Activated CD4-positive, alpha-beta T cell treated with anti-CD3 and anti-CD28 coated beads, Interleukin-2, amount 50 U/mL, for 48 hours (primary cell): Measurements from ENCODE around the gene HESX1.

Experiments
- DNase-seq, 2 experiments: peaks; one replicate each; pipeline ENCODE4 v3.0.0-alpha.2; 2020

HESX1 gene

DNA sequence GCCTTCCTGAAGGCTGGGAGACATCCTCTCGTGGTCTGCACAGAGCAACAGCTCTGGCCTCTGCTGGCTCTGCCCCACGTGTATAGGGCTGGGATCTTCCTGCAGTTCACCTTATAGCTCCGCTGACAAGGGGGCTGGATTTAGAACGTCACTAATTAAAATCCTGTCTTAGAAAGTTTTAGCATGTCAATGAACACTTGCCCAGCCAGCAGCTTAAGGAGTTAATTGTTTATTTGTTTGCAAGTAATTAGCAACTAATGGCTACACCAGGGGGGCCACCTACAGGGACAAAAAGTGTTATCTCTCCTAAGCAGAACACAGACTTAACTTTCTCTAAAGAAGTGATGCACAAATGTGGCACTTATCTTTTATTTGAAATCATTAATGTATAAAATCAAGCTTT is at the start of gene HESX1:
TSS of gene HESX1 (minus strand) at position 84 of the 403 bp plus-strand sequence. CDS start at position 24, 60 bp downstream.
- no peak for DNase-seq

DNA sequence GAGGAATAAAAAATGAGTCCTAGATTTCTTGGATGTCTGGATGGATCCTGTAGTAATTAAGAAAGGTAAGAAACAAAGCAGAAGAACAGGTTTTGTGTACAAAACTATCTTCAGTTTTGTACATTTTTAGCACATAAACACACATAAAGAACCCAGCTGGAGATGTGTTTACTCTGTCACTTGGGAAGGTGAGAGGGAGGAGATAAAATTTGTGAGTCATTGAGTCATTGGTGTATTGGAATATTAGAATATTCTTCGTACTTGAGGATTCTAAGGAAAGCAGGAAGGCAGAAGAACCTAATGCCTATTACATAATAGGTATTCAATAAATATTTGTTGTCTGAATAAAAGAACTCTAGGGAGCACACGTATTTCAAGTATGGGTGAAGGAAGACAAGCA is 45.2 kb upstream of the HESX1 start:
- DNase-seq: no peak

DNA sequence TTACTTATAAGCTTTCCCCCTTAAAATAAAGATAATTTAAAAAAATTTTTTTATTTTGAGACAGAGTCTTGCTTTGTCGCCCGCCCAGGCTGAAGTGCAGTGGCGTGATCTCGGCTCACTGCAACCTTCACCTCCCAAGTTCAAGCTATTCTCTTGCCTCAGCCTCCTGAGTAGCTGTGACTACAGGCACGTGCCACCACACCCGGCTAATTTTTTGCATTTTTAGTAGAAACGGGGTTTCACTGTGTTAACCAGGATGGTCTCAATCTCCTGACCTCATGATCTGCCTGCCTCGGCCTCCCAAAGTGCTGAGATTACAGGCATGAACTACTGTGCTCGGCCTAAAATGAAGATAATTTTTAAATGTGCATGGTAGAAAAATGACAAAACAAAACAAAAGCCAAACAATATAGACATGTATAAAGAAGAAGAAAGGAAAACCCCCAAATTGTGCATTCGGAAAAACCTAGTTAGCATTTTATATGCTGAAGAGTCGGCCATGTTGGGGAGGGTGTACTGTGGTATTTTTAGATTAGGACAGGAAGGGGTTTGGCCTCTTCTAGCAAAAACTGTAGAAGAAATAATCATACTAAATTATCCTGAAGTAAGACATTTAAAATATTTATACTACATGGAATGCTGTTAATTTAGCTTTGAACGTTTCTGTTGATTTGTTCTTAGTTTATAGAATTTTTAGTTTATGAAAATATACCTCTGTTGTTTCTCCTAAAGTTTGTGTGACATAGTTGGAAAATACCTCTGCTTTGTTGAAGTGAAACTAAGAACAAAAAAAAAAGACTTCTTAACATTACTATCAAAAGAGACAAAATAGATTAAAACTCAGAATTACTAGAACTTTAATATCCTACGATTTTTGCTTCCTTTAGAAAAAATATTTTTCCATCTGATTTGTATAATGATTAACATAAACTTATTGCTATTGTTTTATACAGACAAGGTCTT is 35.1 kb upstream of the HESX1 start:
- no peak for DNase-seq

DNA sequence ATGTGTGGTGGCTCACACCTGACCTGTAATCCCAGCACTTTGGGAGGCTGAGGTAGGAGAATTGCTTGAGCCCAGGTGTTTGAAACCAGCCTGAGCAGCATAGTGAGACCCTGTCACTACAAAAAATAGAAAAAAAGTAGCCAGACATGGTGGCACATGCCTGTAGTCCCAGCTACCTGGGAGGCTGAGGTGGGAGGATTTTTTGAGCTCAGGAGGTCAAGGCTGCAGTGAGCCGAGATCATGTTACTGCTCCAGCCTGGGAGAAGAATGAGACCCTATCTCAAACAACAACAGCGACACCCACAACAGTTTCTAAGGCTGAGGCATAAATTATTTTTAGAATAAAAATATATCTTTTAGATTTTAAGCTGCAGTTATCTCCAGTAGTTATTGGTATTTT is 34.0 kb upstream of the HESX1 start:
- no peak for DNase-seq

DNA sequence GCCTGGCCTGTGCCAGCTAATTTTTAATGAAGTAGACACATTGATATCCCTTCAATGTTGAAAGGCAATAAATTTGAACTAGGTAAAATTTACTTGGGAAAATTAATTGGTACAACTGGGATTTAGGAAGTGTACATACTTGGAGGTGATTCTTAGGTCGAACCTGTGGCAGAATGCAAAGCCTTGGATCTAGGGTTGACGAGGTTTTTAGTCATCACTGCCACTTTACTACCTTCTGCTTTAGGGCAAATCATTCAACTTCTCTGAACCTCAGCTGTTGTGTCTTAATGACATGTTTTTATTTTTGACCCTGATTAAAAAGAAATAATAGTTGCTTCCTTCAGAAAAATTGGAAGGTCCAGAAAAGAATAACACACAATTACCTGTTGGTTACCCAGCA is 30.2 kb upstream of the HESX1 start:
- DNase-seq: no peak

DNA sequence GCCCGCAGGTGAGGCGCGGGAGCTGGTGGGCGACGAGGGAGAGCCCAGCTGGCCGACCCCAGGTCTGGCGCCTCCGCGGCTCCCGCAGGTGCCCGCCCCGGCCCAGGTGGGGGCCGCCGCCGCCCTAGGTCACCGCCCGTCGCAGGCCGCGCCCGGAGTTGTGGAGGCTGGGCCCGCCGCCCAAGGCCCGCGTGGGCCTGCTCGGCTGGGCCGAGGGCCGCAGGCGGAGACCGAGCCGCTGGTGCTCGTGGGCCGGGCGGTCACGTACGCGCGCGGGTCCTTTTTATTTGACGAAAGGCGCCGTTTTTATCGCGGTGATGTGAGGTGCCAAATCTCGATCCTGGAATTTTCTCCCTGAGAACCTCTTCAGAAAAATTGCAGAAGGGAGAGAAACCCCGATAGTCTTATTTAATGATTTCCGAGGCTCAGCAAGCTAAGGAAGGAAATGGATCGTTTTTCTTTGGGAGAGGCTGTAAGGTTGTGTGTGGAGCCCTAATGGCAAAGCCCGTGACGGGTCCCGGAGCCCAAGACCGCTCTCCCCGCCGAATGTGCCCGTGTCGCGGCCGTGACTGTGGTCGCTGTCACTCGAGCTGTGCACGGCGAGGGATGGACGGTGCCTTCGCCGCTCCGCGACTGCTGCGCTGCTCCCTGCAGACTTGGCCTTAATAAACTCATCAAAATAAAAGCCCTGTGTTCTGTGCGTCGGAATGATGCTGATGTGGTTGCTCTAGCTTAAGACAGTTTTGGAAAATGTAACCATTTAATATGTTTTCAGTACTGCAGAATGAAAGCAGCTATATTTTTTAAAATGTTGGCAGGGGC is 28.4 kb upstream of the HESX1 start:
- peak; percentile 41 to 51 for DNase-seq

DNA sequence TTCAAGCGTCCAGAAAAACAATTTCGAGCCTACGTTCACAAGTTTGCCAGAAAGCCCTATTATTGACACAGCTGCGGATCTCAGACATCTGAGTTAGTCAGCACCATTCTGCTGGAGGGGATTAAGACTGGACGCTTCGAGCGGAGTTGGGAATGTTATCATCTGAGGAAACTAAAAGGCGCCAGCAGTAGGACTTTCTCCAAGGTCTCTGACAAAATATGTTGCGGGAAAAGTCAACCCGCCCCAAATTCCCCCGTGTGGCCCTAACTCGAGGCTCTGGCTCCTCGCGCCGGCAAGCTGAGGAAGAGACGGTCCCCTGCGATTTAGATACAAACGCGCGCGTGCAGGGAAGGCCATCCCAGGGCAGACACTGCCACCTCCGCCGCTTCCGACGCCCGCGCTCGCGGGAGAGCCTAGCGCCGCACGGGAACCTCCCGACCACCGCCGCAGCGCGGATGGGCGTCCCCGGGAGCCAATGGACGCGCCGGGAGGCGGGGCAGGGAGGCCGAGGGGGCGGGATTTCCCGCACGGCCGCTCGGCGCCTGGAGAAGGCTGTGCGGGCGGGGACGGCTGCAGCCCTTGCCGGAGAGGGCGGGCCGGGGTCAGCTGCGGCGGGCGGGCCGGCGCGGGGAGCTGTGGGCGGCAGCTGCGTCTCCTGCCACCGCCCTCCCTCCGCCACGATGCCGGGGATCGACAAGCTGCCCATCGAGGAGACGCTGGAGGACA is 27.6 kb upstream of the HESX1 start, which contains the start of gene APPL1:
TSS of gene APPL1 (plus strand) at position 526 of the 726 bp plus-strand sequence. CDS start at position 681, 155 bp downstream.
- peak; percentile 92 to 93 for DNase-seq

DNA sequence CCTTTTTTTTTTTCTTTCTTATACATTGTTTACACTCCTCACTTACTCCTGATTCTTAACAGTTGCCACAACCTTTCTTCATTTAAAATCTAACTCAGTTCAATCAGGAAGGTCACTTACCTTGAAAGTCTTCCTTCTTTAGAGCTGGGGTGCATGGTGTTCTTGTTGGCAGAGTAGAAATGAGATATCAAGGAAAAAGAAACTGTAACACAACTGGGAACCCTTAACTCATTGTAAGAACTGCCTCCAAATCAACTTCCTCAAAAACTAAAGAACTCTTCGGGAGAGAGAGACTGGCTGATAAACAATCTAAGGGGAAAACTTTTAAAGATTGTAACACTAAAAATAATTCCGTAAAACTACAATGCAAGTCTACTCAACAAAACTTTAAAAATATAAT is 26.4 kb upstream of the HESX1 start:
- no peak for DNase-seq

DNA sequence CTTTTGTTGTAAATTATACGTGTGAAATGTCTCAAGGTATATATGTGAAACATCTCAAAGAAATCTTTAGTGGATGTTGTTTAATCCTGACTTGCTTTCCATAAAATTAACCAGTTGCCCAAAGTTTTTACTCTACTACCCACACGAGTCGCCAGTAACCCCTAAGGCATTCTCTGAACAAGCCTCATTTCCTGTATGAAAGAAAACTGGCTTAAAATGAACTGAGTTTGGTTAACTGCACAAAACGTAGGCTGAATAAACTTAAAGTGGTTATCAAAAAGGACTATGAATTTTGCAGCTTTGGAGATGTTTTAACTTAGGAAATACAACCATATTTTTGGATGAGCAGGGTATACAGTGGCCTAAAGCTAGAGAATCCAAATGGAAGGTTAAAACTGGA is 25.1 kb upstream of the HESX1 start:
- DNase-seq: no peak

DNA sequence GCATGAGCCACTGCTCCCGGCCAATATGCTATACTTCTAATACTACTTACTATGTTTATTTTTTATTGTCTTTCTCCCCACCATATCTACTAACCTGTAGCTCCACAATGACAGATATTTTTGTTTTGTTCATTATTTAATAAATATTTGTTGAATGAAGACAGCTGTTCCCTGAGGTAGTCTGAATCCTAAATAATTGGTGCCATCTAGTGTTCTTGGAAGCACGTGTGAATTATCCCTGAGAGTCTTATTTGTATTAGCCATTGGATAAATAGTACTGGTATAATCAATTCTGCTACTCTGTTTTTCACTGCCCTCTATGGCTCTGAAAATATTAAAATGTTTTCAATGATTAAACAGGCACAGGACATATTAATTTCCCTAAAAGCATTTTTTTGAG is 22.1 kb upstream of the HESX1 start:
- no peak for DNase-seq

DNA sequence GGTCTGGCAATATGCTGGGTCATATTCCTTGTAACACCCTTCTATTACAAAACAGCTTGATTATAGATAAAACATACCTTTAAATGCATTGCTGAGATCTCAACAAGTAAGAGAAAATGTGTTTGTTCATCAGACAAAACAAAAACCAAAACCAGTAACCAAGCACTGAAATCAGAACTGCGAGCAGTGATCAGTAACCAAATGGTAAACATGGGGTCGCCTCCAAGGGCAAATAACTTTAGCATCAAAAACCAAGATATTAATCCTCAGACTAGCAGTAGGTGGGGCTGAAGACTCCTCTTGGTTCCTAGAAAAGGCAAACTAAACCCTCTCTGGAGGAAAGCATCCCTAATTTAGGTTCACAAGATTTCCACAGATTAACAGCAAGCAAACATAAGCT is 6.6 kb upstream of the HESX1 start:
- no peak for DNase-seq

DNA sequence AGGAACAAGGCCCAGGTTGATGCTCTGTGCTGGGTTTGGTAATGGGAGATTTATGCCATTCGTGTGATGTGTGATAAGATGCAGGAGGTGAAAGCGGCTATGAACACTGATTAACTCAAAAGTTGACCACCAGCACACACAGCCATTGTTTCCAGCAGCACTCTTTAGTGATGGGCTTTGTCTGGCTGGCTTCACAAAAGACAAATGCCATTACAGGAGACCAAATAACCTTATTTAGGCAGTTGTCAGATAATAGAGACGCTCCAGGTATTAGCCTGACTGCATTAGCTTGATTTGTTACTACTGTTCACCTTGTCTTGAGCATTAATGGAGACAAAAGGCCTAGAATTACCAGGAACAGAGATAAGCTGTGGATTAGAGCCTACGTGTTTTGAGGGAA is 5.1 kb downstream of the HESX1 start:
- no peak for DNase-seq

DNA sequence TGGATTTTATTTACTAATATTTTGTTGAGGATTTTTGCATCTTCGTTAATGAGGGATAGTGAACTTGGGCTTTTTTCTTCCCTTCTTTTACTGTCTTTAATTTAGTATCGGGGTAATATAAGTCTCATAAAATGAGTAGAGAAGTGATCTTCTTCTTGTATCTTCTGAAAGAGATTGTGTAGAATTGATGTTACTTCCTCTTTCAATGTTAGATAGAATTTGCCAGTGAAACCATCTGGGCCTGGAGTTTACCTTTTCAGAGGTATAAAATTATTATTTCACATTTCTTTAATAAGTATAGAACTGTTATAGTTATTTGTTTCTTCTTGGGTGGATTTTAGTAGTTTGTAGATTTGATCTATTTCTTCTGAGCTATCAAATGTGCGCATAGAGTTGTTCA is 7.8 kb downstream of the HESX1 start:
- DNase-seq: no peak

DNA sequence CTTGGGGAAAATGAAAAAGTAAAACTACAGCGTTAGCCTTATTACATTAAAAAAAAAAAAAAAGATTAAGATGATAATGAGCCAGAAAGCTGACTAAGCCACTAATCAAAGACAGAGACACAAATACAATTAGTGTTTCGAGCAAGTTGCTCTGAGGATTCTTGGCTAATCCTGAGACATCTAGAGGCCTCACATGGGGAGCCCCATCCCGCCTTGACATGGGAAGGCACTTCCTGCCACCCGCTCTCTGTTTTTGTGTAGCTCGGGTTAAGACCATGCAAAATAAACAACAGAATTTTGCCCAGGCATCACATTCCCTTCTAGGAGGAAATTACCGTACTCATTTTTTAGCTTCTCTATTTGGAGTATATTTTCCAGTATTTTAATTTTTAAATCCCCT is 15.3 kb downstream of the HESX1 start:
- no peak for DNase-seq

DNA sequence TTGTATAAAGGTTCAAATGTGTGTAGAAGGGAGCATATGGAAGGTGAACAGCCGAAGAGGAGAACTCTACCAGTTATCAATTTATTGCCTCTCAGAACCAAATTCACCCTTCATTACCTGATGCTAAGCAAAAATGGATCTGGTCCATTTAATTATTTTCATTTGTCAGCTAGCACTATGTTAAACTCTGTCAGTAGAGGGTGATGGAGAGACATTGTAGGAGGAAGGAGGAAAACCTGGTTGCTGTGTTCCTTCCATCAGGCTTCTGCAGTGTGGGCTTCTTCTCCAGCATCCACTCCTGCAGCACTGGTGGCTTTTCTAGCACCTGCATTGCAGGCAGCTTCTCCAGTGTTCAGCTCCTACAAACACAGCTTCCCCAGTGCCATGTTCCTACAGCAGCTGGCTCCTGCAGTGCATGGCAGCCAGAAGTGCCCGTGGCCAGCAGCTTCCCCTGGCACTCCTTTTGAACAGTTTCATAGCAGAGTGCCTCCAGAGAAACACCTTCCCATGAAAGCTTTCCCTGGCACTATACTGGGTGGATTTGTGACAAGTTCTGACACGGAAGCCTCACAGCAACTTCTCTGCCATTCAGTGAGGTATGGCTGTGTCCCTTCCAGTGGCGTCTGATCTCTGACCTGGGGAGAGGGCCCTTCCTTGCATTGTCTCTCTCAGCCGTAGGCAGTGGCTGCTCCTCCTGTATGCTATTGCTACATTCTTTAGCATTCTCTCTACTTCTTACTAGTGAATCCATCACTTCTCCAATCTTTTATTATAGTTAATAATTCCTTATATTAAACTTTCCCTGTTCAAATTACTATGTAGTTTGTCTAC is 20.0 kb downstream of the HESX1 start:
- DNase-seq: no peak

DNA sequence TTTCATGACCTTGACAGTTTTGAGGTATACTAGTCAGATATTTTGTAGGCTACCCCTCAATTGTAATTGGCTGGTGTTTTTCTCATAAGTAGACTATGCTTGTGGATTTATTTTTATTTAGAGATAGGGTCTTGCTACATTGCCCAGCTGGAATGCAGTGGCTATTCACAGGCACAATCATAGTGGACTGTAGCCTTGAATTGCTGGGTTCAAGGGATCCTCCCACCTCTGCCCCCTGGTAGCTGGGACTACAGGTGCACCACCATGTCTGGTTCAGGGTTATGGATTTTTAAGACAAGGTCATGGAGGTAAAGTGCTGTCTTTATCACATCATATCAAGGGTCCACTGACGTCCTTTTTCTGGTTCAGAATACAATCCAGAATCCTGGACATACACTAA is 23.7 kb downstream of the HESX1 start:
- DNase-seq: no peak

DNA sequence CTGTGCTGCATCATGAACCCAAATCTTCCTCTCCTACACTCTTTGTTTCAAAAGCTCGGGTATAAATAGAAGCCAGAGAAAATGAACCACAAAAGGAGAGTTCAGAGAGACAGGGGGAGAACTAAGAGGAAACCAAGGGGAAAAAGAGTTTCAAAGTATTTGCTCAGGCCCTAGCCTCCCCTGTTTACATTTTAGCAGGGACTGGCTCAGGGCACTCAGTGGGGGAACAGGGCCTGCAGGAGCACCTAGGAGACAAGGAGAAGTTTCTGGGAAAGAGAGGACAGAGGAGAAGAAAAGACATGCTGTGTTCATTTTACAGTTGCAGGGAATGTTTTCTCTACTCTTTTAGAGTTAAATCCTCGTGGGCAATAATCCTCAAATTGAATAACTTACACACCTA is 26.1 kb downstream of the HESX1 start:
- DNase-seq: no peak

DNA sequence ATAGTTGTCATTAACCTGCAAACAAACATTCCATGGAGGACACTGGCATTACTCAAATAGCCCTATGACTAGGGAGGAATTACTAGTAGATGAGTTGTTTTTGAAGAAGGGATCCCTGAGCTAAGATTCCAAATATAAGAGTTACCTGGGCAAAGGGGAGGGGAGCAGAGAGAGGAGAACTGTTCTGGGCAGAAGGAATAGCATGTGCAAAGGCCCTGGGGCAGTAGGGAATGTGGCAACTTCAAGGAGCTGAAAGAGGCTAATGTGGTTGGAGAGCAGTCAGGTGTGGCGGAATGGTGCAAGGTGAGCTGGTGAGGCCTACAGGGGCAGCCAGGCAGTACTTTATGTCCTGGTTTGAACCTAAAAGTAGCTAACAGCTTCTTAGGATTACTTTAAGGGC is 28.8 kb downstream of the HESX1 start:
- no peak for DNase-seq

DNA sequence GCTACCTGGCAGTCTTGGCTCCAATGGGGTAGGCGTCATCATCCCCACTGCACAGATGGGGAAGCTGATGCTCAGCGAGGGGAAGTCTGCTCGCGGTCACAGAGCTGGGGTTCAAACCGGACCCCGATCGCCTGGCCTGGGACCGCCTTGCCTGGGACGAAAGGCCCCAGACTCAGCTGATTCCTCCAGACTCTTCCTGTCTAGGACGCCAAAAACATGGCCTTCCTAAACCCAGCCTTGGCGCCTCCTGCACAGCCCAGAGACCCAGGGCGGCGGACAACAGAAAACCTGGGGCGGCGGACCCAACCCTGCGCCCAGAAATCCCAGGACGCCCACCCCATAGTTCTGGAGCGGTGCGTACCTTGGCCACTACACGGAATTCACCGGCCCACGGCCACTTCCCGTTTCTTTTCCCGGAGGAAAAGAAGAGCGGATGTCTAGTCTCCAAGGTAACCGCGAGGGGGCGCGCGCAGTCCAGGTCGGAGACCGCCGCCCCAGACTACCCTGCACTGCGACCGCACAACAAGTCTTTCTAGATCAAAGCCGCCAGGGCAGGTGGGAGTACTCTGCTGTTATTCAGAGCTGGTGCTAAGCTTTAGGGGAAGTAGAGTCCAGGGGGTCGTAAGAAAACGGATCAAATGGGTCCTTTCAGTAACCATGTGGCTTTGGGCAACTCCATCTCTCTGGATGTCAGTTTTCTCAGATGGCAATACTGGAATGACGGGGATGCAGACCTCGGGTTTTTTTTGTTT is 29.7 kb downstream of the HESX1 start:
- peak; percentile 71 to 78 for DNase-seq

DNA sequence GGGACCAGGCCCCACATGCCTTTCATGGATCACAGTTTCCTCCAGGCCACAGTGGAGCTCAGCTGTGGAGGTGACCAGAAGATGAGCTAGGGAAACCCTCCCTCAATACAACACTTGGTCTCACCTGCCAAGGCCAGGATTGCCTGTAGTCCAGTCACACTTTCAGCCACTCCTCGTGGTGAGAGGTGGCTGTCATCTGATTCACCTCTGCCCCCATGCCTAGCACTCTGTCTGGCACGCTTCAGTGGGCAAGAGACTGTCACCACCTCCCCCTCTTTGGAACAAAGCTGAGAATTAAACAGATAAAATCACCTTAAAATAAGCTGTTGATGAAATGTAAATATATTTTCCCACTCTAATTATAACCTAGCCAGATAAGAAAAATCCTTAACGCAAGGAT is 30.7 kb downstream of the HESX1 start:
- no peak for DNase-seq

DNA sequence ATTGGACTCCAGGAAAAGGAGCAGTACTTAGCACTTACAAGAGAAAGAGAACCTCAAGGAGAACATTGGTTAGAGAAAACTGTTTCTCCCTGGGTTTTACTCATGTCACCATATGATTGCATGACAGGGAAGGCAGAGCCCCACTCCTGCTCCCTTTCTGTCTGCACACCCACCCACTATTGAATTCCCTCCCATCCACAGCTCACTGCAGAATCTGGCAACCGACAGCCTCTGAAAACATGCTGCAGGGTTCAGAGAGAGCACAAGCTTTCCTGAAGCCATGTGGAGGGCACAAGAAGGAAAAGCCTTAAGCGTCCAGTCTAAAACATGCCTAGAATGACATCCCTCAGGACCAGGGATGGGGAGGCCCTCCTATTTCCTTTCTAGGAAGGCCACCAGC is 31.6 kb downstream of the HESX1 start:
- no peak for DNase-seq
